CD4-positive, alpha-beta T cell (primary cell): Measurements from ENCODE around the gene DLX4. TPM values are rescaled to one million over a fixed set of nuclear protein-coding genes. Genes with fewer than 3 reads are reported as not detected.

Source experiments
- ATAC-seq: fragments of 200-7000 bp; cut with Tn5 transposase; one replicate; pipeline ENCODE4 v1.10.0; 2022; ENCODE audit warnings: mild to moderate bottlenecking; ENCODE audit not compliant: poor library complexity
- CTCF ChIA-PET: fragments of 350-600 bp; sonication (Branson Sonifier 250); formaldehyde crosslinking; loops from one replicate; lab custom pipeline; 2021; ENCODE audit warnings: antibody characterized with exemption, inconsistent platforms; lab: Charles Lee
- POLR2A ChIA-PET: fragments of 350-600 bp; sonication (Branson Sonifier 250); formaldehyde crosslinking; loops from one replicate; lab custom pipeline; 2021; ENCODE audit warnings: antibody characterized with exemption, inconsistent platforms; lab: Charles Lee
- DNase-seq, 14 experiments: peaks; one replicate each; pipeline ENCODE4 v3.0.0-alpha.2; 2013 to 2020; ENCODE audit warnings: mixed read lengths in 2 of 14
- H3K27ac ChIP-seq, 2 donors: one replicate each; pipeline versions ENCODE4 v1.5.1 to v1.7.0; 2013; ENCODE audit warnings: low read length in 2 of 2, low read depth in 1 of 2, mild to moderate bottlenecking in 1 of 2
- H3K27me3 ChIP-seq, 2 experiments: 1 replicate in 1 of 2; 2 replicates in 1 of 2; pipeline versions ENCODE4 v1.6.1 to v1.7.0; 2013; ENCODE audit warnings: low read length in 2 of 2, control low read depth in 1 of 2, mild to moderate bottlenecking in 1 of 2, moderate library complexity in 1 of 2; ENCODE audit not compliant: insufficient read depth in 2 of 2, control insufficient read depth in 1 of 2
- H3K36me3 ChIP-seq: one replicate; pipeline ENCODE4 v1.6.1; 2013; ENCODE audit warnings: low read length, control low read depth; ENCODE audit not compliant: insufficient read depth
- H3K4me1 ChIP-seq: one replicate; pipeline ENCODE4 v1.6.1; 2013; ENCODE audit warnings: low read length, control low read depth; ENCODE audit not compliant: insufficient read depth
- H3K4me3 ChIP-seq: one replicate; pipeline ENCODE4 v1.5.1; 2013; ENCODE audit warnings: mild to moderate bottlenecking, low read length, moderate library complexity
- H3K9me3 ChIP-seq, 2 experiments: 1 replicate in 1 of 2; 2 replicates in 1 of 2; pipeline versions ENCODE4 v1.6.1 to v1.7.0; 2013; ENCODE audit warnings: low read length in 2 of 2, mild to moderate bottlenecking in 2 of 2, control low read depth in 1 of 2, moderate library complexity in 1 of 2; ENCODE audit not compliant: control insufficient read depth in 1 of 2, insufficient read depth in 1 of 2
- H3K27ac Mint-ChIP-seq: one replicate; pipeline ENCODE4 v1.8.0; 2020; ENCODE audit warnings: mixed read lengths
- H3K27me3 Mint-ChIP-seq: one replicate; pipeline ENCODE4 v1.8.0; 2021; ENCODE audit warnings: mixed read lengths
- H3K36me3 Mint-ChIP-seq: one replicate; pipeline ENCODE4 v1.8.0; 2021; ENCODE audit warnings: low read depth, mixed read lengths
- H3K4me1 Mint-ChIP-seq: one replicate; pipeline ENCODE4 v1.8.0; 2021; ENCODE audit warnings: low read depth, mixed read lengths
- H3K4me3 Mint-ChIP-seq: one replicate; pipeline ENCODE4 v1.8.0; 2020; ENCODE audit warnings: mild to moderate bottlenecking, mixed read lengths
- H3K9me3 Mint-ChIP-seq: one replicate; pipeline ENCODE4 v1.8.0; 2020; ENCODE audit warnings: mixed read lengths
- CTCF ChIP-seq: fragments of 200-600 bp; IDR thresholded peaks from one replicate; pipeline ENCODE4 v1.8.0; 2022; ENCODE audit warnings: antibody characterized with exemption, mild to moderate bottlenecking
- intact Hi-C, 2 experiments: fragments of 100-400 bp; cut with DNase I in 1 of 2; cut with micrococcal nuclease in 1 of 2; formaldehyde crosslinking; loops; one replicate each; pipeline versions ENCODE4 v1.15.1 to v1.9.0; 2023 to 2025; cut with DNase I, micrococcal nuclease
- total RNA-seq, 174 experiments: library from RNA in 2 of 174; stranded (reverse) in 2 of 174; gene quantifications; one replicate each; pipeline ENCODE4 v1.2.3 and lab custom pipeline; 2021 to 2026

The DLX4 gene
- total RNA-seq, 2 experiments from 2014 or later: 0.59 to 0.85 TPM

- no peak for ATAC-seq
- ChIA-PET POLR2A (no interaction called here), CTCF (interaction anchor here (5.0 kb wide), 1 partner anchor 47 kb away, joined by 75 read pairs; the partner anchor contains the start of gene DLX3)
- Histone ChIP-seq H3K4me1 (no peaks in the 10 kb centered on the region), H3K9me3 (peaks cover 0 to 6% of the 10 kb centered on the region in 2 experiments), H3K4me3 (no peak overlapping the region), H3K36me3 (no peaks in the 10 kb centered on the region), H3K27me3 (peaks cover 35 to 41% of the 10 kb centered on the region in 2 experiments), H3K27ac (no peak overlapping the region)
- H3K9me3 Mint-ChIP-seq: no peaks in the 10 kb centered on the region
- H3K27me3 Mint-ChIP-seq: peaks cover 60% of the 10 kb centered on the region
- no peaks in the 10 kb centered on the region for H3K36me3 Mint-ChIP-seq
- H3K4me3 Mint-ChIP-seq: no peak overlapping the region
- TF ChIP-seq CTCF: no peak
- no peak overlapping the region for H3K27ac Mint-ChIP-seq
- H3K4me1 Mint-ChIP-seq: no peaks in the 10 kb centered on the region
- no peak for DNase-seq
- intact Hi-C loops: loop anchor here in 1 of 2 experiments (5.0 kb wide), 3 partner anchors 47 to 87 kb away; no protein-coding TSS in a partner anchor
Observed at GRCh38 chr17:49949634-49950033, 19.4 kb upstream of the DLX4 start.

GRCh38 chr17:49951362-49952082 is 17.5 kb upstream of the DLX4 start:
- Mint-ChIP-seq H3K36me3 (no peaks in the 10 kb centered on the region), H3K4me3 (no peak overlapping the region), H3K27me3 (peaks cover 65% of the 10 kb centered on the region), H3K4me1 (no peaks in the 10 kb centered on the region), H3K27ac (no peak overlapping the region), H3K9me3 (no peaks in the 10 kb centered on the region)
- no peak for TF ChIP-seq CTCF
- Histone ChIP-seq H3K9me3 (peaks cover 0 to 6% of the 10 kb centered on the region in 2 experiments), H3K27ac (no peak overlapping the region), H3K4me1 (no peaks in the 10 kb centered on the region), H3K36me3 (no peaks in the 10 kb centered on the region), H3K4me3 (no peak overlapping the region), H3K27me3 (peaks cover 33 to 36% of the 10 kb centered on the region in 2 experiments)
- ChIA-PET CTCF (interaction anchor here (1.1 to 5.0 kb wide), 4 partner anchors 15 to 45 kb away, joined by 3 to 75 read pairs (median 6); partner anchors contain the start of gene DLX3), POLR2A (no interaction called here)
- ATAC-seq: no peak
- DNase-seq: no peak
- intact Hi-C loops: loop anchor here (1.0 to 5.0 kb wide), 4 partner anchors 45 to 89 kb away; no protein-coding TSS in a partner anchor

GRCh38 chr17:49952209-49952911 is 16.6 kb upstream of the DLX4 start:
- no peaks in the 10 kb centered on the region for H3K4me1 ChIP-seq
- intact Hi-C loops: loop anchor here (1.0 to 5.0 kb wide), 4 partner anchors 44 to 90 kb away; no protein-coding TSS in a partner anchor
- no peaks in the 10 kb centered on the region for H3K9me3 ChIP-seq
- Mint-ChIP-seq H3K36me3 (no peaks in the 10 kb centered on the region), H3K4me3 (no peak overlapping the region), H3K27ac (no peak overlapping the region), H3K4me1 (no peaks in the 10 kb centered on the region), H3K9me3 (no peaks in the 10 kb centered on the region), H3K27me3 (peaks cover 74% of the 10 kb centered on the region)
- no peak overlapping the region for H3K4me3 ChIP-seq
- ATAC-seq: peak; percentile 98
- H3K27me3 ChIP-seq: peaks cover 32 to 34% of the 10 kb centered on the region in 2 experiments
- TF ChIP-seq CTCF: peak; percentile 89
- no peak overlapping the region for H3K27ac ChIP-seq
- no peaks in the 10 kb centered on the region for H3K36me3 ChIP-seq
- ChIA-PET POLR2A (interaction anchor here (0.7 to 1.2 kb wide), 3 partner anchors 32 to 45 kb away, joined by 3 to 8 read pairs (median 3); no protein-coding TSS in a partner anchor), CTCF (interaction anchor here (0.5 to 5.0 kb wide), 16 partner anchors 8 to 396 kb away, joined by 3 to 75 read pairs (median 3); partner anchors contain the start of gene DLX3)
- peak; percentile 72 to 88 (median 80) for DNase-seq
